ENCODE measurements around the gene CLIP3.

The CLIP3 gene

GRCh38 chr19:36060430-36060829 is 27.8 kb upstream of the CLIP3 start:
- peaks cover 6% of the 10 kb centered on the region for H3K4me1 ChIP-seq (ENCODE audit: insufficient read depth, low read length)
- no peak overlapping the region for H3K4me3 ChIP-seq (ENCODE audit: low read length)
- H3K9ac ChIP-seq (ENCODE audit: low read depth, low read length) = no peak overlapping the region
- peaks cover 79% of the 10 kb centered on the region for H3K36me3 ChIP-seq (ENCODE audit: insufficient read depth, low read depth, low read length)
- H3K27me3 ChIP-seq (ENCODE audit: insufficient read depth, low read length) = no peaks in the 10 kb centered on the region
- no peak overlapping the region for H3K27ac ChIP-seq (ENCODE audit: low read length)
- no peaks in the 10 kb centered on the region for H3K9me3 ChIP-seq (ENCODE audit: insufficient read depth, low read depth, low read length)

GRCh38 chr19:36059180-36059910 is 26.7 kb upstream of the CLIP3 start:
- no peak overlapping the region for H3K9ac ChIP-seq (ENCODE audit: low read depth, low read length)
- H3K27ac ChIP-seq (ENCODE audit: low read length) = no peak overlapping the region
- peaks cover 6% of the 10 kb centered on the region for H3K4me1 ChIP-seq (ENCODE audit: insufficient read depth, low read length)
- H3K27me3 ChIP-seq (ENCODE audit: insufficient read depth, low read length) = no peaks in the 10 kb centered on the region
- no peaks in the 10 kb centered on the region for H3K9me3 ChIP-seq (ENCODE audit: insufficient read depth, low read depth, low read length)
- no peak overlapping the region for H3K4me3 ChIP-seq (ENCODE audit: low read length)
- H3K36me3 ChIP-seq (ENCODE audit: insufficient read depth, low read depth, low read length) = peaks cover 69% of the 10 kb centered on the region

GRCh38 chr19:36058481-36059179 is 26.0 kb upstream of the CLIP3 start:
- H3K27me3 ChIP-seq (ENCODE audit: insufficient read depth, low read length) = no peaks in the 10 kb centered on the region
- no peaks in the 10 kb centered on the region for H3K9me3 ChIP-seq (ENCODE audit: insufficient read depth, low read depth, low read length)
- H3K36me3 ChIP-seq (ENCODE audit: insufficient read depth, low read depth, low read length) = peaks cover 65% of the 10 kb centered on the region
- H3K9ac ChIP-seq (ENCODE audit: low read depth, low read length) = no peak overlapping the region
- H3K4me1 ChIP-seq (ENCODE audit: insufficient read depth, low read length) = peaks cover 6% of the 10 kb centered on the region
- no peak overlapping the region for H3K27ac ChIP-seq (ENCODE audit: low read length)
- H3K4me3 ChIP-seq (ENCODE audit: low read length) = no peak overlapping the region

GRCh38 chr19:36054733-36055686 is 22.3 kb upstream of the CLIP3 start, which contains the start of gene WDR62:
WDR62 (plus strand) TSS chr19:36054897; CDS start chr19:36054972, 75 bp downstream.
- H3K4me3 ChIP-seq (ENCODE audit: low read length) = peak within 1 kb of the TSS; percentile 95
- peaks cover 9% of the 10 kb centered on the region for H3K4me1 ChIP-seq (ENCODE audit: insufficient read depth, low read length)
- peak within 1 kb of the TSS; percentile 4 for H3K27ac ChIP-seq (ENCODE audit: low read length)
- no peaks in the 10 kb centered on the region for H3K27me3 ChIP-seq (ENCODE audit: insufficient read depth, low read length)
- no peaks in the 10 kb centered on the region for H3K9me3 ChIP-seq (ENCODE audit: insufficient read depth, low read depth, low read length)
- H3K9ac ChIP-seq (ENCODE audit: low read depth, low read length) = peak within 1 kb of the TSS; percentile 85; the same call in 1 of the 2 replicates
- peaks cover 32% of the 10 kb centered on the region for H3K36me3 ChIP-seq (ENCODE audit: insufficient read depth, low read depth, low read length)

GRCh38 chr19:36054119-36054732 is 21.6 kb upstream of the CLIP3 start, which contains the start of gene THAP8:
THAP8 (minus strand) TSS chr19:36054285; CDS start chr19:36054217, 68 bp downstream.
- H3K27ac ChIP-seq (ENCODE audit: low read length) = peak within 1 kb of the TSS; percentile 4
- H3K27me3 ChIP-seq (ENCODE audit: insufficient read depth, low read length) = no peaks in the 10 kb centered on the region
- H3K4me1 ChIP-seq (ENCODE audit: insufficient read depth, low read length) = peaks cover 9% of the 10 kb centered on the region
- peak within 1 kb of the TSS; percentile 95 for H3K4me3 ChIP-seq (ENCODE audit: low read length)
- peaks cover 24% of the 10 kb centered on the region for H3K36me3 ChIP-seq (ENCODE audit: insufficient read depth, low read depth, low read length)
- H3K9ac ChIP-seq (ENCODE audit: low read depth, low read length) = peak within 1 kb of the TSS; percentile 85; the same call in 1 of the 2 replicates
- no peaks in the 10 kb centered on the region for H3K9me3 ChIP-seq (ENCODE audit: insufficient read depth, low read depth, low read length)

GRCh38 chr19:36051637-36052036 is 19.0 kb upstream of the CLIP3 start:
- Histone ChIP-seq H3K9ac (ENCODE audit: low read depth, low read length) (no peak overlapping the region), H3K4me1 (ENCODE audit: insufficient read depth, low read length) (peaks cover 9% of the 10 kb centered on the region), H3K4me3 (ENCODE audit: low read length) (no peak overlapping the region), H3K9me3 (ENCODE audit: insufficient read depth, low read depth, low read length) (no peaks in the 10 kb centered on the region), H3K27ac (ENCODE audit: low read length) (no peak overlapping the region), H3K27me3 (ENCODE audit: insufficient read depth, low read length) (no peaks in the 10 kb centered on the region), H3K36me3 (ENCODE audit: insufficient read depth, low read depth, low read length) (peaks cover 4% of the 10 kb centered on the region; the same call in 1 of the 2 replicates)

GRCh38 chr19:36051236-36051635 is 18.6 kb upstream of the CLIP3 start:
- no peaks in the 10 kb centered on the region for H3K27me3 ChIP-seq (ENCODE audit: insufficient read depth, low read length)
- H3K4me1 ChIP-seq (ENCODE audit: insufficient read depth, low read length) = peaks cover 8% of the 10 kb centered on the region
- no peak overlapping the region for H3K27ac ChIP-seq (ENCODE audit: low read length)
- H3K9ac ChIP-seq (ENCODE audit: low read depth, low read length) = no peak overlapping the region; the same call in 1 of the 2 replicates
- H3K36me3 ChIP-seq (ENCODE audit: insufficient read depth, low read depth, low read length) = peaks cover under 1% of the 10 kb centered on the region; the same call in 1 of the 2 replicates
- H3K4me3 ChIP-seq (ENCODE audit: low read length) = no peak overlapping the region
- H3K9me3 ChIP-seq (ENCODE audit: insufficient read depth, low read depth, low read length) = no peaks in the 10 kb centered on the region

- Histone ChIP-seq H3K9ac (ENCODE audit: low read depth, low read length) (no peak overlapping the region), H3K27me3 (ENCODE audit: insufficient read depth, low read length) (no peaks in the 10 kb centered on the region), H3K4me3 (ENCODE audit: low read length) (no peak overlapping the region), H3K4me1 (ENCODE audit: insufficient read depth, low read length) (peaks cover 3% of the 10 kb centered on the region; the same call in 1 of the 2 replicates), H3K9me3 (ENCODE audit: insufficient read depth, low read depth, low read length) (no peaks in the 10 kb centered on the region), H3K36me3 (ENCODE audit: insufficient read depth, low read depth, low read length) (no peaks in the 10 kb centered on the region), H3K27ac (ENCODE audit: low read length) (no peak overlapping the region)
Observed at GRCh38 chr19:36049080-36049698, 16.5 kb upstream of the CLIP3 start.

GRCh38 chr19:36047835-36048234 is 15.2 kb upstream of the CLIP3 start:
- no peak overlapping the region for H3K4me3 ChIP-seq (ENCODE audit: low read length)
- no peaks in the 10 kb centered on the region for H3K9me3 ChIP-seq (ENCODE audit: insufficient read depth, low read depth, low read length)
- H3K4me1 ChIP-seq (ENCODE audit: insufficient read depth, low read length) = peaks cover 3% of the 10 kb centered on the region; the same call in 1 of the 2 replicates
- H3K36me3 ChIP-seq (ENCODE audit: insufficient read depth, low read depth, low read length) = no peaks in the 10 kb centered on the region
- no peaks in the 10 kb centered on the region for H3K27me3 ChIP-seq (ENCODE audit: insufficient read depth, low read length)
- H3K9ac ChIP-seq (ENCODE audit: low read depth, low read length) = no peak overlapping the region
- no peak overlapping the region for H3K27ac ChIP-seq (ENCODE audit: low read length)

- H3K4me3 ChIP-seq (ENCODE audit: low read length) = no peak overlapping the region
- no peaks in the 10 kb centered on the region for H3K27me3 ChIP-seq (ENCODE audit: insufficient read depth, low read length)
- H3K36me3 ChIP-seq (ENCODE audit: insufficient read depth, low read depth, low read length) = no peaks in the 10 kb centered on the region
- no peak overlapping the region for H3K27ac ChIP-seq (ENCODE audit: low read length)
- no peak overlapping the region for H3K9ac ChIP-seq (ENCODE audit: low read depth, low read length)
- H3K4me1 ChIP-seq (ENCODE audit: insufficient read depth, low read length) = peaks cover 5% of the 10 kb centered on the region; the same call in 1 of the 2 replicates
- no peaks in the 10 kb centered on the region for H3K9me3 ChIP-seq (ENCODE audit: insufficient read depth, low read depth, low read length)
Observed at GRCh38 chr19:36046443-36047050, 13.9 kb upstream of the CLIP3 start.

All from iPS-20b (cell line).